OCI-M2 (cell line): ENCODE measurements around the gene PLS3.

ENCODE experiments used
- DNase-seq: peaks from one replicate; lab custom pipeline; 2025; ENCODE audit not compliant: unreplicated experiment; lab: John Stamatoyannopoulos, UW

PLS3 gene

GRCh38 chrX:115689931-115690330 lies 129.0 kb downstream of the PLS3 start:
- no peak for DNase-seq

DNA sequence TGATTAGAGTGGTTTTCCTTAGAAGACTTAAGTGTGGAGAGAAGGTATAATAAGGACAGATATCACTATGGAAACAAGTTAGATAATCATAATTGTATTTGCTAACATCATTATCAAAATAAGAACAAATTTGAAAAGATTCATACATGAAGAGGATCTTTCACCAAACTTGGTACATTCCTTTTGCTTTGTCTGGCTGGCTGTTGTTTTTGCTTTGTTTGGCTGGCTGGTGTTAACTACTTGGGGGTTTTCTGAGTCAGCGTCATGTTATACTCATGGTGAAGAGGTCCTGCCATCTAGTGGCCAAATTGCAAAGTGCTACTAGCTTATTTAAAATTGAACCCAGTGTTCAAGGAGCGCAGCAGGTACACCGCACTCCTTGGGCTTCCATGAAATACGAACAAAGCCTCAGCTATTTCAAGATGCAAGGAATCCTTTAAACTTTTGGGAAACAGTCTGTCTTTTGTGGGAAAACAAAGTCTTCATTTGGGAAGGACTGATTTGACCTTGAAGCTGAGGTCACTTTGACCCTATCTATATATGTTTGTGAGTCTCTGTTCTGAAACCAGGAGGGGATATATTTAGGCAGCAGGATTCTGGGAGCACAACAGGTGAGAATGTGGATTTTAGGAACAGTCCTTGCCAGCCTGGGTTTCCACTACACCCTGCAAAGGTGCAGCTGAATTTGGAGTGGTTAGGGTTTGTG lies 129.7 kb downstream of the PLS3 start:
- DNase-seq = no peak

DNA sequence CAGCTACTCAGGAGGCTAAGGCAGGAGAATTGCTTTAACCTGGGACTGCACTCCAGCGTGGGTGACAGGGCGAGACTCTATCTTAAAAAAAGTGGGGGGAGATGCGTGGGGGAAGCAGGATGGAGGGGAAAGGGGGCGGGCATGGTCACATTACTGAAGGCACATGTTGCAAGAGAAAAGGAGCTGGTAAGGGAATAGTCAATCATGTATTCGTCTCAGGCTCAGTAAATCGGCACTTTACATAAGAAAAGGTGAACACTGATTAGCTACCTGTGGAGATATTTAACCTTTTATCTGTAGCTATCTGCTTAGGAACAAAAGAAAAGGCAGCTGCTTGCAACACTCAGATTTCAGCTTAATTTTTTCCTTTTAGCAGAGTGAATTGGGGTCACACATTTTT lies 132.5 kb downstream of the PLS3 start:
- no peak for DNase-seq

DNA sequence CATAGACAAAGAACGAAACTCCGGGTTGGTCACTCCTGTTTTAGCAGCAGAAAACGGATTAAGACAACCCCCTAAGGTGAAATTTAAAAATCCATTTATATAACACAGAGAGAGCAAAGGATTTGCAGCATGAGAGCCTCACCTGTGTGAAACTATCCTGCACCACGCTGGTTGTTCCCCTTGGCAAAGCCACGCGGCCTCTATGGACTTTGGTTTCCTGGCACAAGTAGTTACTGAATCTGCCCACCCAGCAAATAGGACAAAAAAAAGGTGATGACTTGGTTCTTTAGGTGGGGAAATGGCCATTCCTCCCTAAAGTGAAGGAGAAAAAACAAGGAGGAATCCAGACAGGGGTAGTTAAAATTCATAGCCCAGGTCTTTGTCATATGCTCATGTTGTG lies 133.1 kb downstream of the PLS3 start:
- DNase-seq = no peak

GRCh38 chrX:115696039-115696438 lies 135.1 kb downstream of the PLS3 start:
- no peak for DNase-seq

DNA sequence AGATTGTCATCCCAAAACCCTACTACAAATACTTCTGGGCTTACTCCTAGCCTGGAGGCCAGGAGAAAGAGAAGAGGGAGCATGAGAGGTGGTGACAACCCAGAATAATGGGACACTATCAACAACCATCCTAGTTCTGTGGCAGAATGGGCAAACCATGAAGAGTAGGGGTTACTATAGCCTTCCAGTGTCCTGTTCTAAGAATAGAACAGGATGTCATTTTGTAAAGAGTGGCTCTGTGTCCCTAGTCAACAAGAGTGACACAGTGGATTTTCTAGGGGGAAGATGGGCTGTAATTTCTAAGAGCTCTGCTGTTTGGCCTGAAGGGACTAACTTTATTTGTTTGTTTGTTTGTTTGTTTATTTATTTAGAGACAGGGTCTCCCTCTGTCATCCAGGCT lies 136.0 kb downstream of the PLS3 start:
- no peak for DNase-seq

DNA sequence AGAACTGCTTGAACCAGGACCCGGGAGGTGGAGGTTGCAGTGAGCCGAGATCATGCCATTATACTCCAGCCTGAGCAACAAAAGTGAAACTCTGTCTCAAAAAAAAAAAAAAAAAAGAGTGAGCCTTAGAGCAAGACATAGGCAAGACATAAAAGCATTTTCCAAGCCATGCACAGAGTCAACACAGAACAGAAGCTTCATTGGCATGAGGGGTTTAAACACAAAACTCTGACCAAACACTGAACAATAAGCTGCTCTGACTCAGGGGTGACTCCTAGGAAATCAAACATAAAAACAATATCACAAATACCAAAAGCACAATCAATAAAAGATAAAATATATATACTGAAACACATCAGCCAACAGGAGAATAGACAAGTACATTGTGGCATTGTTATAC lies 136.8 kb downstream of the PLS3 start:
- DNase-seq = no peak
